Hepatic stellate cell (primary cell): ENCODE data around the gene CASP12.

Source experiments
- DNase-seq: peaks from one replicate; pipeline ENCODE4 v3.0.0; 2011; ENCODE audit warnings: low spot score

Gene CASP12

DNA sequence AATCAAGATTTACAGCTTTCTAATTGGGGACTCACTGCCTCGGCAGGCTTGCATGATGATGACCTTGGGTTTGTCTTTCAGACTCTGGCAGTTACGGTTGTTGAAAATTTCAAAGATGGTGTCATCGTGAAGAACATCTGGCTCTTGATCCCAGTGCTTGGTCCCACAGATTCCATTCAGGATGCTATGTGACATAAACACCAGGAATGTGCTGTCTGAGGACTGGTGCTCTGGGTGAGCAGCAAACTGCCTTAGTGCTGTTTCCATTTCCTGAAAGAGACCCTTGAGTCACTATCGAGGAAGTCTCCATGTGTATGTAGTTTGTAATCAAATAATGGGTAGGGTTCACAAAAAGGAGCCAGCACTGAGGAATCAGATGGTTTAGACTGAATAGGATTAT, 7.1 kb downstream of the CASP12 start:
- DNase-seq, result peak; percentile 6

DNA sequence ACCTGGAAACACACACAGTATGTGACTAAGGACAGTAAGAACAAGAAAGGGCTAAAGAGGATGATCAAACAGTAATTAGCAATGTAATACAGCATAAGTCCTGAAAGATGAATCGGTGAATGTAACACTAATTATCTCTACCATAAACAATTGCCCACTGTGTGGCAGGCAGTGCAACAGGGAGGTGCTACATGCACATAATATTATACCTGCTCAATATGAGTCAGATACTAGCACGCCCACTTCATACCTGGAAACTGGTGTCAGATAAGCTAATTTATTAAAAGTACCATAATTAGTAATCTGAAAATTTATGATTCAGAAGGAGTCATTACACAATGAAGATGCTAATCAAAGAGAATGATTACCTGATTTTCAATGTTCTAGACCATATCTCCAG, 14.9 kb downstream of the CASP12 start:
- DNase-seq, result no peak

DNA sequence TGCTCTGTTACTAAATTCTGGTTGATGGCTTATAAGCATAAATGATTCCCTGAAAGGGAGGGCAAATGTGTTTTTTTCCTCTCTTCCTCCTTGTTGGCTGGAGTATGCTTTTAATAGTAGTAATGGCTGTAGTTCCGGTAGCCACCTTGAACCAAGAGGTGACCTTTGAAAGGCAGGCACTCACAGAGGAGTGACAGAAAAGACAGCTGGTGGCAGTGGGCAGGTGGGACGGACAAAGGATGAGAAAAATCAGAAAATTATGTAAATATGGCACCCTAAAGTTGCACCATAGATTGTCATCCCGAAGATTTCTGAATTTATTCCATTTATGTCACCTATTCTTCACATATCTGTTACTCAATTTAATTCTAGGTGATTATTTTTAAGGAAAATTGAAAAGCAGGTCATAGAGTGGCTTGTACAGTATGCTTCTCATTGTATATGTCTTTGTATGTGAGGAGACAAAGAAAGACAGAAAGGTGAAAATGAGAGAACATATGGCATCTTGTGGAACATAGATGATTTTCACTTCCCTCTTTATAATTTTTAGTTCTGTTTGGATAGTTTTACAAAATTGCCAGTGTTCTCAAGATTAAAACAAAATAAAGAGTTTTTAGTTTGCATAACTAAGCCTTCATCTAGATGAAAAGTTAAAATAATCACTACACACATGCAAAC, 17.0 kb downstream of the CASP12 start:
- DNase-seq, result no peak

DNA sequence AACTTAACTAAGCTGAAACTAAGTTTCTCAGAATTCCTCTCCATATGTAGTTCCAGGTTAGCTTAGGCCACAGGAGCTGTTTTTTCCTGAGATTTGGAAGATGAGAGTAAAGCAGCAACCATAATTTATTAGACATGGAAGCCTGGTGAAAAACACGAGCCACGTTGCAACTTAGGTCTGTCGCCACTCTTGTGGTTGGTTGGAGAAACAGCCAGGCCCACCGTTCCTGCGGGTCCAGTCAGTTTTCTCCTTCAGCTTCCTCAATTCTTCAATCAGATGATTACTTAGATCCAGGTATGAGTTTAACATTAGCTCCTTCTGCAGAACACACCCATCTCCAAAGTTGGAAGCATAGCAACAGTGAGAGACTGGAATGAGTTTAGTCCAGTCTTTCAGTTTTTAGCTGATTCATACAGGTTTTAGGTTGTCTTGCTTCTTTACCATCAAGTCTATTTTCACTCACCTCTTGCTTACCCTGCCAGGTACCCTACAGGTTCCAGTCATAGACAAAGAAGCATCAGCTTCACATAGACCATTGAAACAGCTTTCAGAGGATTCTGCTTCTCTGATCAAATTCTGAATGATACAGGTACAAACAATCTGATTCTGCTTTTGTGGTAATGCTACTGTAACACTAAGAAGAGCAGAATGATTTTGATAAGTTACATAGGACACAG, 18.6 kb downstream of the CASP12 start:
- no peak for DNase-seq

DNA sequence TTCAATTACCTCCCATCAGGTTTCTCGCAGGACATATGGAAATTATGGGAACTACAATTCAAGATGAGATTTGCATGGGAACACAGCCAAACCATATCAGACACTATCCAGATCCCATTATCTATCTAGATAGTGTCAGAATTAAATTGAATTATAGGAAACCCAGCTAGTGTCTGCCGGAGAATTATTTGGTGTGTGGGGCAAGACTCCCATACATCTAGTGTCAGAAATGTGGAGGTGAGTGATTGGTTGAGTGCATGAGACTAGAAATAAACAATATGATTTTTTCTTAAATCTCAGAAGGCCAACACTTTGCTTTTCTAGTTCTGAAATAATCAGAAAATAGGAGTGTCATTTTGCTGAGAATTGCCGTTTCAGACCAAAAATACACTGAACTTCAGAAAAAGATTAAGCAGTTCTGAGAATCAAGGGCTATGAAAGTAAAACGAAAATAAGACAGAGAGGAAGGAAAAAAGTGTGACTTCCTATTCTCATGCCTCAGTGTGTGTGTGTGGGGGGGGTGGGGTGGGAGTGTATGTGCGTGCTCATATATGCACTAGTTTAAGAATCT, 21.3 kb downstream of the CASP12 start:
- no peak for DNase-seq

DNA sequence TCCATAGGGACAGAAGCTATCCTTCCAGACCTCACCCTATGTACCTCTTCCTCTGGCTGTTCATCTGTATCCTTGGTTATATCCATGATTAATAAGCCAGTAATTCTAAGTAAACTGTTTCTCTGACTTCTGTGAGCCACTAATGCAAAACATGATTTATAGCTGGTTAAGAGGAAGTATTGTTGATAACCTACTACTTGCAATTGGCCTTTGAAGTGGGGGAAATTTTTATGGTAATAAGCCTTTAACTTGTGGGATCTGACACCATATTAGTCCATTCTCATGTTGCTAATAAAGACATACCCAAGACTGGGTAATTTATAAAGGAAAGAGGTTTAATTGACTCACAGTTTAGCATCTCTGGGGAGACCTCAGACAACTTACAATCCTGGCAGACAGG, 21.9 kb downstream of the CASP12 start:
- no peak for DNase-seq

DNA sequence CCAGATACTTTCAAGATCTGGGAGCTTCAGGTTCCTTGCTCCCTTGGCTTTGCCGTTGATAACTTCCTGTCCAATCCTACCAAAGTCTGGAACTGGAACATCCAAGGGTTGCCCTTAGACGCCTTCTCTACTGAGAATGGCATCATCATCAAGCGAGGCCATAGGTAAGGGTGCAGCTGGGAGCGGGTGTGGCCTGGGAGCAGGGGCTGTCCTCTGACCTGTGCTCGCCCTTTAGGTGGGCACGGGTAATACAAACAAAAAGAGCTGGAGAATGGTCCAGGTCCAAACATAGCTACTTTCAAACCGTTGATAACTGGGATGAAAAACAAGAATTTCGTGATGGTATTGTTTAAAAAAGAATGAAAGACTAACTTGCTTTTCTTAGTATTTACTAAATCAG, 25.0 kb downstream of the CASP12 start:
- no peak for DNase-seq

DNA sequence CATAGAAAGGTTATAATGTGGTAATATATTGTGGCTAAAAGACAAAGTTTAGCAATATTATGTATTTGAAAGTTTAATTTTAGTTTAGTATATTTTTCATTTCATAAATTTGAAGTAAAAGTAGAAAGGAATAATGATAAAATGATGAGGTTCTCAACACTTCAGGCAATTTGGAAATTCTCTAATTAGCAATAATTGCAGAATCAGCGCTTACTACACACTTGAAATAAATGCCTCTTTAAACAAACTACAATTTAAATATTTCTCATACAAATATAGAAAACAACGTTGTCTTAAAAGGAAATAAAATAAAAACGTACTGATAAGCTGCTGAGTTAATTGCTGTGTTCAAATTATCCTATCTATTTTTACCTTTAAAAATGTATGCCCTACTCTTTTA, 25.9 kb downstream of the CASP12 start:
- no peak for DNase-seq

DNA sequence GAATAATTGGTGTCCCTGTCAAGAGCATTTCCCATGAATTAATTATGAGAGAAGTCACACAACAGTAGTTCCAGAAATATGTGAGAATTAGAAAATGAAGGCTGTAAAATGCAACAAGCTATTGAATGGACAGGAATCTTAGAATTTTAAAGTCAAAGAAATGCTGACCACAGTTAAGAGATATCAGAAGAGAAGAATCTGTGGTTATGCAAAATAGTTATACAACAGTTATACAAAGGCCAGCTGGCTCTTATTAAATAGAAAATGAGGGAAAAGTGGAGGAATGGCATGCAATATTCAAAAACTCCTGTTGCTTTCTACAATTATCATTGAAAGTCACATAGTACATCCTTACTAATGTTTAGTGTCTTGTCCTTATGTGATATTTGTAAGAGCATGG, 27.4 kb downstream of the CASP12 start:
- no peak for DNase-seq

DNA sequence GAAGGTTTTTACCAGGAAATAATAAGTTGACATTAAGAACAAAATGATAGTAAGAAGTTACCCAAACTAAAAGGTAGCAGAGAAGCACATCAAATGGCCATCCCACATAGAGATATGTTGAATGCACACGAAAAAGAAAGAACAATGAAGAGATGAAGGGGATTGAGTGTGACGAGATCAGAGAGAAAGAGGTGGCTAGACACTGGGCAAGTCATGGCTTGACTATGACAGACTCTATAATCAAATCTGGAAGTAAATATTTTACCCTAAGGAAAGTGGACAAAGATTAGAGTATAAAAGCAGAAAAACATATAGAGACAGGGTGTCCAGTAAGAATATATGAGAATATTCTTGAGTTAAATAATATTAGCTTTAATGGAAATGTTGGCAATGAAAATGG, 31.4 kb downstream of the CASP12 start:
- no peak for DNase-seq

DNA sequence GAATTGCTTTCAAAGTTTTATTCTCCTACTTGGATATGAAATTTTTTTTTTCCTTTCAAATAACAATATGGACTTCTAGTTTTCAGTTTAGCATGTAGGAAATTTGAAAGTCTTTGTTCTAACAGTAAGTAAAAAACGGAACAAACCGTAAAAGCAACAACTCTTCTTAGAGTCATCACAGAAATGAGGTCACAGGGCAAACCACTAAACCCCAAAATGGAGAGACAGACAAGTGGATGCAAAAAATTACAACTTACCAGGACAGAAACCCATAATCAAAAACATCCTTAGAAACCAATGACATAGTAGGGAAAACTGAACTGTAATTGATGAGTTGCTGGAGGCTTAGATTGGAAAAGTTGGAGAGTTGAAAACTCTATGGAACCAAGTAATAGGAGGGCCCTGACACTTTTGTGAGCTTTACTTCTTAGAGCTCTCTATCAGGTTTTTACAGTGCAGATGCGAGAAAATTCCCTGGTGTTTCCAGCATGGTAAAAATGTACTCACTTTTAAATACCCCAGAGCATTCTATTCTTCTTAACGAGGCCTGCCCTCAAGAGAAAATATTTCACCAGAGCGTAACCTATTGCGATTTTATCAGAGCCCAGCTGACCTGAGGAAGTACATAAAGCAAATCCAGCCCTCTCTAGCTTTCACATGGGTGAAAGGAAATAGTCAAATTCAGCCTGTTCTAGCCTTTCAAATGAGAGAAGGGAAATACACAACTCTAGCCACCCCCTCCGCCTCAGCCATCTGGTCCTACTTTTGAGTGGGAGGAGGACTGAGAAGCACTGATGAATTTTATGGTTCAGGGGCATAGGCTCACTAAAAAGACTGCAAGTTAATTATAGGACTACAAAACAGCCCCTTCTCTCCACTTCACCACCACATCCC, 39.1 kb downstream of the CASP12 start:
- DNase-seq, result no peak

DNA sequence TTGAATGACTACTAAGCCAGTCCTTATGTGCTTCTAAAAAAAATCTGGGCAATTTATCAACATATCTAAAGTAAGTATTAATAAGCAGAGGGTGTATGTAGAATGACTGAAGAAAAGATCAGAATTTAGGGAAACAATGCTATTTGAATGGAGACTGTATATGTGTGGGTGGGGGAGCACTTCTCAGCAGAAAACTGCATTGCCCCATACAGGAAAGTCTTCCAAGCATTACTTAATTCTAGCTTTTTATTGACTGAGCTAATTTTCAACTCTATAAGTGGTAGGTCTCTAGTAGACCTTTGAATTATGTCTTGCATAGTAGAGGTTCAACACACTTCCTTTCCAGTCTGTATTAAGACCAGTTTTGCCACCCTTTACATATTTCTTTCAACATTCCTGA, 41.7 kb downstream of the CASP12 start:
- DNase-seq, result no peak

DNA sequence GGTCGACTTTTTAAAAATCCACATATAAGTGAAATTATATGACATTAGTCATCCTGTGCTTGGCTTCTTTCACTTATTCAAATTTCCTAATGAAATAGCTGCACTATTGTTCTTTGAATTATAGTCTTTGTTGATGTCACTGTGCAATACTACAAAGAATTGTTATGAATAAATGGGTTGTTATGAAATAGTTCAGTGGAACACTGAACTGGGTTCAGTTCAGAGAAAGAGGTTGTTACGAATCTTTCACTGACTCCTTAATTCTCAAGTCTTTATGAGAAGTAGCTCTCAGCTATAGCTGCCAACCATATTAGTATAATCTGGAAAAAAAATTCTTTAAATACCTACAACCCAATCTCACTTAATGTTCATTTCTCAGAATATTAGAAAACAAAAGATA, 42.3 kb downstream of the CASP12 start:
- DNase-seq, result no peak

DNA sequence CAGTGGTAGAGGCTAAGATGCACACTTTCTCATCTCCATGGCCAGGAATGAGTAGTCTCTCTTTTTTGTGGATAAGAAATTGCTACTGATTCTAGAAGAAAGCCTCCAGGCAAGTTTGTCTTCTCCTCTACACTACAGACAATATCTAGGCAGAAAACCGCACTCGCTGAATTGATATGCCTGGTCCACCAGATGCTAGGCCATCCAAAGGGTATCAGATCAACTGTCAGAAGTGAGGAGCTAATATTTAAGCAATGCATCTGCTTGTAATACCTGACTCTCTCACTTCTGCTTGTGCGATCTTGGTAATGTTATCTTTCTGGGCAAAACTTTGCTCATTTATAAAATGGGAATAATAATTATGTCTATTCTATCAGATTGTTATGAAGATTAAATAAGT, 45.0 kb downstream of the CASP12 start:
- DNase-seq, result no peak

DNA sequence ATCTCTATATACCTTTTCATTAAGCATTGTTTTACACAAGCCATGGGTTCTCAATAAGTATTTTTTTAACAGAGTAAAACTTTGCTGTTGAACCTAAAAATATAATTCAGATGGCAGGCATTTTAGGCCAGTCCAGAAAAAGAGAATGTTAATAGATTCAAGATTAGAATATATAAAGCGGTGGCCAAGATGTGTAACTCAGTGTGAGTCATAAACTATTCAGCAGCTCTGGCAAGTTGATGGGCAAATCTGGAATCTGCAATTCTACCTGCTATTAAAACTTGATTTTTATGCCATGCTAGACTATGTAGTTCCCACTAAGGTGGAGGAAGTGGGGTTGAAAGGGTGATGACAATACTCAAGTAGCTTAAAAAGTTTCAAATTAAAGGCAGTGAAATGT, 45.4 kb downstream of the CASP12 start:
- DNase-seq, result no peak

DNA sequence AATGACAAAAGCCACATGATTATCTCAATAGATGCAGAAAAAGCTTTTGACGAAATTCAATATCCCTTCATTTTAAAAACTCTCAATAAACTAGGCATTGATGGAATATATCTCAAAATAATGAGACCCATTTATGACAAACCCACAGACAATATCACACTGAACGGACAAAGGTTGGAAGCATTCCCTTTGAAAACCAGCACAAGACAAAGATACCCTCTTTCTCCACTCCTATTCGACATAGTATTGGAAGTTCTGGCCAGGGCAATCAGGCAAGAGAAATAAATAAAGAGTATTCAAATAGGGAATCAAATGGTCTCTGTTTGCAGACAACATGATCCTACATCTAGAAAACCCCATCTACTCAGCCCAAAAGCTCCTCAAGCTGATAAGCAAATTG, 52.0 kb downstream of the CASP12 start:
- no peak for DNase-seq

DNA sequence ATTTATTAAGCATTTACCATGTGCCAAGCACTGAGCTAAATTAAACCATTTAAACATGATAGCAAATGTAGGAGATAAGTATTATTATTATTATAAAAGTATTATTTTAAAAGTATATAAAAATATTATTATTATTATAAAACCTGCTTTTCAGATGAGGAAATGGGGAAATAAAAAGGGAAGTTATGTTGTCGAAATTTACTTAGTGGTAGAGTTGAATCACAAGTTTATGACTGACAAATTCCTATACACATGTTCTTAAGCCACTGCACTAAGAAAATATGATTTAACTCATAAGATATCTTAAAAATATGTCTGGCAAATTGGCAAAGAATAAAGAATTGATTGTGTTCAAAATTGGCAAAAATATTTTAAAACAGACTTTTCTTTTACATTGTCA, 53.8 kb downstream of the CASP12 start:
- DNase-seq, result no peak

DNA sequence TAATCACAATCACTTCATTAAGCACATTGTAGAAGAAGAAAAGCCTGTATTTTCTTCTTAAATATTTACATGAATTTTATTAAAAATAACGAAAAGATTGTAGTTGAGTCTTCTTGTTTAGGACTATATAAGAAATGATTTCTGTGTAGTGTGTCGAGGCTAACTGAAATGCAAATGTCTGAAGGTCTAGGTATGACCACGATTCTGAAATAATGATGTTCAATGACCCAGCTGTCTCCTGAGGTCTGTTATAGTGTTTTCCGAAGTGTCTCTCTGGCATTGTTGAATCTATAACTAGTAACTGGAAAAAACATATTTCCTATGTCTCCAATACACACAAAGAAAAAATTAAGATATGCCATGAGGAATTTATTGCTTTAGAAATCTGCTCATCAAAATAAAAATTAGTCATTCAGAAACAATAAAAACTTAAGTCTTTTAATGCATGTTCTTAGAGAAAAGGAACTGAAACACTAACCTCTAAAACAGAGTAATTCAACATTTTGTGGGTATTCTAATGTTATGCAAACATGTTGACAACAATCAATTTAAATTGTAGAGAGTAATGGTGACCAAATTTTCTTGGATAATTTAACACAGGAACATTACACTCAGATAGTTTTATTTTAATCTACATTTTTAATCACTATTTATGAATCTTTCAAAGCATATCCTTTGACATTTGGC, 55.0 kb downstream of the CASP12 start:
- no peak for DNase-seq

DNA sequence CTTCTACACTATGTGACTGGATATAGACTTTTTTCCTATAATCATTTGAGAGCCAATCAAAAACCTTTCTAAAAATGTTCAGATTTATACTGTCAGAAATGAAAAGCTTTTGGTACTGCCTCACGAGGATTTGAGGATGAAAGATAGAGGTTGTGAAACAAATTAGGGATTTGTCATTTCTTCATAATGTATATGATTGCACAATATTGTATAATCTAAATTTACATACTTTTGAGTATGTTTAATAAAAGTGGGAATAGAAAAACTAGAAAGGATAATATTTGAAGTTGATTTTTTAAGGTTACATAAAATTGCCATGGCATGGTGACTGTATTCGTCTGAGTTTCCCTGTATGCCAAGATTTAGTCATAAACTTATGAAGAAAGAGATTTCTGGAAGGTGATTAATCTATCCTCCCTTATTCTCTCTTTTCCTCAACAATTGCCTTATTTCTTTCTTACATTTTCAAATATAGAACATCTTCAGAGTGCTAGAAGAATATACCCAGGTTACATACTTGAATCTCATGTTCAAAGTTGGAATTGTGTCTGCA, 56.2 kb downstream of the CASP12 start:
- no peak for DNase-seq

DNA sequence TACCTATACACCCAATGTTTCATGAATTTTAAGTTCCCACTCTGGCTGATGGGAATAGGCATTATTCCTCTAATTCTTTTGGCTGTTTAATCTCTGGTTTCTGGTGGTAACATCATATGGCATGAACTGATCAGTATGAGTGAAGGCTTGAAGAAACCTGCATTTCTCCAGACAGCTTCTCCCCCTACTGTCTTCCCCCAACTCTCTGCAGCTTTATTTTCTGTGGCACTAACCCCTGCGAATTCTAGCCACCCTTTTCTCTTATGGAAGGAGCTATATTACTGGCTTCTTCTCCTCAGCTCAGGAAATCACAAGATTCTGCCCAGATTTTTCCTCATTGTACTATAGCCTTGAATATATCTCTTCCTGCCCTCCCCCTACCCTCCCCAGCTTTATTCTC, 57.1 kb downstream of the CASP12 start:
- no peak for DNase-seq

DNA sequence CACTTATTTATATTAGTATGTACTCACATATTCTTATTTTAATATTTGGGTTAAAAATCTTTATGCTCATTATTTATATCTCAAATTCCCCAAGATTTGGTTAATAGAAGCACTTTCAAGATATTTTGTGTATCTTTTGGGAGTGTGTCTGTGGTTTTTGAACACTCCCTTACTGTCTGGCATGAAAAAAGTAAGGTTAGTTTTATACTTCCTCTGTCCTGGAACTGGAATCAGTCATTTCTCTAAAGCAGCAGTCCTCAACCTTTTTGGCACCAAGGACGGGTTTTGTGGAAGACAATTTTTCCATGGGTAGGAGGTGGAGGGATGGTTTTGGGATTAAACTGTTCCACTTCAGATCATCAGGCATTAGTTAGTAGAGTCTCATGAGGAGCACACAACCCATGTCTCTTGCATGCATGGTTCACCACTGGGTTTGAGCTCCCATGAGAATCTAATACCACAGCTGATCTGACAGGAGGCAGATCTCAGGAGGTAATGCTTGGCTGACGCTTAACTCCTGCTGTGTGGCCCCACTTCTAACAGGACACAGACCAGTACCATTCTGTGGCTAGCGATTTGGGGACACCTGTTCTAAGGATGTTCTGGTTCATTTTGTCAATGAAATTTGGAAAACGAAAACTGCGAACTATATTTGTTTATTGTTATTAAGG, 60.2 kb downstream of the CASP12 start:
- no peak for DNase-seq
